ENCODE data around the gene MCOLN1. TPM values are rescaled to one million over a fixed set of nuclear protein-coding genes. Genes with fewer than 3 reads are reported as not detected.

Gene MCOLN1
- total RNA-seq, 1 experiment from 2014 or later = 13.1 TPM

DNA sequence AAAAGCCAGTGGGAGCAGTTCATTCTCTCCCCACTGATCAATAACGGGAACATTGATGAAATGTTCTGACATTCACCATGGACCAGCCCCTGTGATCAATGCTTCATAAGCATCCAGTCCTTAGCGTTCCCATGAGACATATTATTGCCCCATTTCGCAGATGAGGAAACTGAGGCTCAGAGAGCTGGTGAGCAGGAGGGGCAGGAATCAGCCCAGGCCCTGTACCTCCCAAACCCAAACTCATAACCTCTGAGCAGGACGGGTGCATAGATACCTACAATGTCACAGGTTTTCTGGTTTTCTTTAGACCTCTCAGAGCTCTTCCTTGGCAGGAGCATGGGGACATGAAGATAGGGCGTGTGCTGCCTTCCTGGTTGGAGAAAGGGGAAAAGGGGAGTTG is 2.1 kb downstream of the MCOLN1 start:
- BruUV-seq (replicated peaks) = no TSS peak
- no peaks in the 10 kb centered on the region for H3K9me3 Mint-ChIP-seq (ENCODE audit: low read depth, unreplicated experiment)
- H3K4me1 Mint-ChIP-seq (ENCODE audit: low read depth, unreplicated experiment) = peaks cover 9% of the 10 kb centered on the region
- no peak overlapping the region for H3K4me3 Mint-ChIP-seq (ENCODE audit: low read depth, unreplicated experiment)
- H3K36me3 Mint-ChIP-seq (ENCODE audit: insufficient read depth, unreplicated experiment) = peaks cover 31% of the 10 kb centered on the region
- no peak for DNase-seq
- H3K27ac Mint-ChIP-seq (ENCODE audit: unreplicated experiment) = no peak overlapping the region
- CTCF ChIA-PET = no interaction called here
- intact Hi-C loops (cut with micrococcal nuclease; ENCODE audit: unreplicated experiment) = no loop called here
- no peaks in the 10 kb centered on the region for H3K27me3 Mint-ChIP-seq (ENCODE audit: unreplicated experiment)
- TF ChIP-seq, protein P1, sequence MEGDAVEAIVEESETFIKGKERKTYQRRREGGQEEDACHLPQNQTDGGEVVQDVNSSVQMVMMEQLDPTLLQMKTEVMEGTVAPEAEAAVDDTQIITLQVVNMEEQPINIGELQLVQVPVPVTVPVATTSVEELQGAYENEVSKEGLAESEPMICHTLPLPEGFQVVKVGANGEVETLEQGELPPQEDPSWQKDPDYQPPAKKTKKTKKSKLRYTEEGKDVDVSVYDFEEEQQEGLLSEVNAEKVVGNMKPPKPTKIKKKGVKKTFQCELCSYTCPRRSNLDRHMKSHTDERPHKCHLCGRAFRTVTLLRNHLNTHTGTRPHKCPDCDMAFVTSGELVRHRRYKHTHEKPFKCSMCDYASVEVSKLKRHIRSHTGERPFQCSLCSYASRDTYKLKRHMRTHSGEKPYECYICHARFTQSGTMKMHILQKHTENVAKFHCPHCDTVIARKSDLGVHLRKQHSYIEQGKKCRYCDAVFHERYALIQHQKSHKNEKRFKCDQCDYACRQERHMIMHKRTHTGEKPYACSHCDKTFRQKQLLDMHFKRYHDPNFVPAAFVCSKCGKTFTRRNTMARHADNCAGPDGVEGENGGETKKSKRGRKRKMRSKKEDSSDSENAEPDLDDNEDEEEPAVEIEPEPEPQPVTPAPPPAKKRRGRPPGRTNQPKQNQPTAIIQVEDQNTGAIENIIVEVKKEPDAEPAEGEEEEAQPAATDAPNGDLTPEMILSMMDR (IDR thresholded peaks at IDR 0.05; ENCODE audit: unreplicated experiment) = no peak

DNA sequence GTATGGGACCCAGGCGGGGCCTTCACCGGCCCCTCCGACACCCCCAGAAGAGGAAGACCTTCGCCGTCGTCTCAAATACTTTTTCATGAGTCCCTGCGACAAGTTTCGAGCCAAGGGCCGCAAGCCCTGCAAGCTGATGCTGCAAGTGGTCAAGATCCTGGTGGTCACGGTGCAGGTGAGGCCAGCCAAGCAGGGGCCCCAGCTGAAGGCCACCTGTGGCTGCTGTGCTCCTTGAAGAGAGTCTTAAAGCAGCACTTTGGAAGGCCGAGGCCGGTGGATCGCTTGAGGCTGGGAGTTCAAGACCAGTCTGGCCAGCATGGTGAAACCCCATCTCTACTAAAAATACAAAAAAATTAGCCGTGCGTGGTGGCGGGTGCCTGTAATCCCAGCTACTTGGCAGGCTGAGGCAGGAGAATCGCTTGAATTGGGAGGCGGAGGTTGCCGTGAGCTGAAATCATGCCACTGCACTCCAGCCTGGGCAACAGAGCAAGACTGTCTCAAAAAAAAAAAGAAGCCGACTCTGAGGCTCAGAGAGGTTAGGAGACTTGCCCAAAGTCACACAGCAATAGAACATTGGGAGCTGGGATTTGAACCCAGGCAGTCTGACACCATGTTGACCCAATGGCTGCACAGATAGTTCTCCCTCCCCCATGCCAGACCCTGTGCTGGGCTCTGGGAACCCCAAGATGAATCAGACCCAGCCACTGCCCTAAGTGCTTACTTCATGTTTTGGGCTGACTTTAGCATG is 2.7 kb downstream of the MCOLN1 start:
- no TSS peak for BruUV-seq (replicated peaks)
- TF ChIP-seq, protein P1 (IDR thresholded peaks at IDR 0.05; ENCODE audit: unreplicated experiment) = no peak
- Mint-ChIP-seq H3K4me1 (ENCODE audit: low read depth, unreplicated experiment) (peaks cover 9% of the 10 kb centered on the region), H3K27ac (ENCODE audit: unreplicated experiment) (no peak overlapping the region), H3K9me3 (ENCODE audit: low read depth, unreplicated experiment) (no peaks in the 10 kb centered on the region), H3K27me3 (ENCODE audit: unreplicated experiment) (no peaks in the 10 kb centered on the region), H3K36me3 (ENCODE audit: insufficient read depth, unreplicated experiment) (peaks cover 31% of the 10 kb centered on the region), H3K4me3 (ENCODE audit: low read depth, unreplicated experiment) (no peak overlapping the region)
- intact Hi-C loops (cut with micrococcal nuclease; ENCODE audit: unreplicated experiment) = no loop called here
- no peak for DNase-seq
- CTCF ChIA-PET = no interaction called here

DNA sequence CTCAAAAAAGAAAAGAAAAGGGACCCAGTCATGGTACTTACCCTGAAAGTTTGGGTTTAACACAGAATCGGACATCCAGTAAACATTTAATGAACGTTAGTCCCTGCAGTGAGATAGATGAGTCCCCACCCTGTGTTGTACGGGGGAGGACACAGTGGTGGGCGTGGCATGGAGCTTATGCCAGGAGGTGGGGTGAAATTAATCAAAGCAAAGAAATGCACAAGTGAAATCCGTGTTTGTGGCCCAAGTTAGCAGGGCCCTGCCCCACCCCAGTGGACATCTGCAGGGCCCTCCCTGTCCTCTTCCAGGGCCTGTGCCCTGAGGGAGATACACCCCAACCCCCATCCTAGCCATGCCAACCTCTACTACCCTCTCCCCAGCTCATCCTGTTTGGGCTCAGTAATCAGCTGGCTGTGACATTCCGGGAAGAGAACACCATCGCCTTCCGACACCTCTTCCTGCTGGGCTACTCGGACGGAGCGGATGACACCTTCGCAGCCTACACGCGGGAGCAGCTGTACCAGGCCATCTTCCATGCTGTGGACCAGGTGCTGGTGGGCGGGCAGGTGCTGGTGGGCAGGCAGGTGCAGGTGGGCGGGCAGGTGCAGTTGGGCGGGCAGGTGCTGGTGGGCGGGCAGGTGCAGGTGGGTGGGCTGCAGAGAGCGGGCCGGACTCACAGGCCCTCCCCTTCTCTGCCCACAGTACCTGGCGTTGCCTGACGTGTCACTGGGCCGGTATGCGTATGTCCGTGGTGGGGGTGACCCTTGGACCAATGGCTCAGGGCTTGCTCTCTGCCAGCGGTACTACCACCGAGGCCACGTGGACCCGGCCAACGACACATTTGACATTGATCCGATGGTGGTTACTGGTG is 3.9 kb downstream of the MCOLN1 start:
- DNase-seq = no peak
- TF ChIP-seq, protein P1 (IDR thresholded peaks at IDR 0.05; ENCODE audit: unreplicated experiment) = no peak
- H3K4me1 Mint-ChIP-seq (ENCODE audit: low read depth, unreplicated experiment) = peaks cover 9% of the 10 kb centered on the region
- H3K9me3 Mint-ChIP-seq (ENCODE audit: low read depth, unreplicated experiment) = no peaks in the 10 kb centered on the region
- no peaks in the 10 kb centered on the region for H3K27me3 Mint-ChIP-seq (ENCODE audit: unreplicated experiment)
- peaks cover 26% of the 10 kb centered on the region for H3K36me3 Mint-ChIP-seq (ENCODE audit: insufficient read depth, unreplicated experiment)
- CTCF ChIA-PET = no interaction called here
- no peak overlapping the region for H3K27ac Mint-ChIP-seq (ENCODE audit: unreplicated experiment)
- no TSS peak for BruUV-seq (replicated peaks)
- intact Hi-C loops (cut with micrococcal nuclease; ENCODE audit: unreplicated experiment) = no loop called here
- no peak overlapping the region for H3K4me3 Mint-ChIP-seq (ENCODE audit: low read depth, unreplicated experiment)

DNA sequence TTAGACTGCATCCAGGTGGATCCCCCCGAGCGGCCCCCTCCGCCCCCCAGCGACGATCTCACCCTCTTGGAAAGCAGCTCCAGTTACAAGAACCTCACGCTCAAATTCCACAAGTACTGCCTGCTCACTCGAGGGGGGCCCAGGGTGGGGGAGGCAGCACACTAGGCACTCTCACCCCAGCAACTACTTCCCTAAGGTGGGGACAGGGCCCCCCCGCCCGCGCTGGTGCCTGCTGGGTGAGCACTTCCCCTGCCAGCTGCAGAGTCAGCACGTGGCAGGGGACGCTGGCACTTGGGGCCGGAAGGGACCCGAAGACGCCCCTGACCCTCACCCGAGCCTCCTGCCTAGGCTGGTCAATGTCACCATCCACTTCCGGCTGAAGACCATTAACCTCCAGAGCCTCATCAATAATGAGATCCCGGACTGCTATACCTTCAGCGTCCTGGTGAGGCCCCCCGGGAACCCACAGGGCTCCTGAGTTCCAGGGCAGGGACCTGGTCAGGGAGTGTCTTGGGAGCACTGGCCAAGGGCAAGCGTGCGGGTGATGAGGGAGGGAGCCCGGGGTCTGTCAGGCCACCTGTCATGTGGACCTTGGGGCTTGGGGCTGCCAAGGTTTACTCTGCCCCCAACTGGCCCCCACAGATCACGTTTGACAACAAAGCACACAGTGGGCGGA is 5.2 kb downstream of the MCOLN1 start:
- no peaks in the 10 kb centered on the region for H3K4me1 Mint-ChIP-seq (ENCODE audit: low read depth, unreplicated experiment)
- TF ChIP-seq, protein P1 (IDR thresholded peaks at IDR 0.05; ENCODE audit: unreplicated experiment) = no peak
- no peak overlapping the region for H3K27ac Mint-ChIP-seq (ENCODE audit: unreplicated experiment)
- no TSS peak for BruUV-seq (replicated peaks)
- H3K27me3 Mint-ChIP-seq (ENCODE audit: unreplicated experiment) = no peaks in the 10 kb centered on the region
- no peak overlapping the region for H3K4me3 Mint-ChIP-seq (ENCODE audit: low read depth, unreplicated experiment)
- H3K36me3 Mint-ChIP-seq (ENCODE audit: insufficient read depth, unreplicated experiment) = peaks cover 14% of the 10 kb centered on the region
- CTCF ChIA-PET = no interaction called here
- intact Hi-C loops (cut with micrococcal nuclease; ENCODE audit: unreplicated experiment) = no loop called here
- no peak for DNase-seq
- H3K9me3 Mint-ChIP-seq (ENCODE audit: low read depth, unreplicated experiment) = no peaks in the 10 kb centered on the region
